Neural crest cell (in vitro differentiated cells): ENCODE data around the gene PCDHGB4. TPM values are rescaled to one million over a fixed set of nuclear protein-coding genes. Genes with fewer than 3 reads are reported as not detected.
A peak's percentile ranks its signal among the peaks of the same experiment; 100 is the strongest.
"Not testable (repeated sequence)": the region's sequence is repeated elsewhere in the genome, so short reads cannot be mapped to it uniquely, and the experiment has no call there.

Experiments used
- DNase-seq: peaks from one replicate; pipeline ENCODE4 v3.0.0; 2021; ENCODE audit warnings: low read depth, mixed read lengths, low spot score
- H3K27ac Mint-ChIP-seq: one replicate; pipeline ENCODE4 v1.8.0; 2021; ENCODE audit warnings: mild to moderate bottlenecking, mixed read lengths; ENCODE audit not compliant: unreplicated experiment
- H3K27me3 Mint-ChIP-seq: 2 replicates; pipeline ENCODE4 v1.8.0; 2021; ENCODE audit warnings: low read depth, mild to moderate bottlenecking, mixed read lengths
- H3K36me3 Mint-ChIP-seq: 2 replicates; pipeline ENCODE4 v1.8.0; 2021; ENCODE audit warnings: low read depth, mild to moderate bottlenecking, mixed read lengths
- H3K4me1 Mint-ChIP-seq: 2 replicates; pipeline ENCODE4 v1.8.0; 2021; ENCODE audit warnings: mixed read lengths
- H3K4me3 Mint-ChIP-seq: one replicate; pipeline ENCODE4 v1.8.0; 2021; ENCODE audit warnings: mild to moderate bottlenecking, mixed read lengths
- H3K9me3 Mint-ChIP-seq: 2 replicates; pipeline ENCODE4 v1.8.0; 2021; ENCODE audit warnings: mixed read lengths
- total RNA-seq: library from RNA; stranded (reverse); gene quantifications from 2 replicates; pipeline ENCODE4 v1.2.1, GENCODE V29; 2021
- TF ChIP-seq, protein P1 (sequence below): fragments of 200-600 bp; sonication (generic); conservative IDR thresholded peaks from 2 replicates; pipeline ENCODE4 v1.5.0; 2021; ENCODE audit warnings: antibody characterized with exemption, mild to moderate bottlenecking

PCDHGB4 gene
- total RNA-seq, 1 donor from 2014 or later, result 4.2 TPM

DNA sequence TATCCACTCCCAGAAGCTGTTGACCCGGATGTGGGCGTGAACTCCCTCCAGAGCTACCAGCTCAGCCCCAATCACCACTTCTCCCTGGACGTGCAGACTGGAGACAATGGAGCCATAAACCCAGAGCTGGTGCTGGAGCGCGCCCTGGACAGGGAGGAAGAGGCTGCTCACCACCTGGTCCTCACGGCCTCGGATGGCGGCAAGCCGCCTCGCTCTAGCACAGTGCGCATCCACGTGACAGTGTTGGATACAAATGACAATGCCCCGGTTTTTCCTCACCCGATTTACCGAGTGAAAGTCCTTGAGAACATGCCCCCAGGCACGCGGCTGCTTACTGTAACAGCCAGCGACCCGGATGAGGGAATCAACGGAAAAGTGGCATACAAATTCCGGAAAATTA, 5.8 kb downstream of the PCDHGB4 start:
- Mint-ChIP-seq H3K36me3 (peaks cover 43% of the 10 kb centered on the region), H3K27ac (no peak overlapping the region), H3K9me3 (peaks cover 24% of the 10 kb centered on the region)

DNA sequence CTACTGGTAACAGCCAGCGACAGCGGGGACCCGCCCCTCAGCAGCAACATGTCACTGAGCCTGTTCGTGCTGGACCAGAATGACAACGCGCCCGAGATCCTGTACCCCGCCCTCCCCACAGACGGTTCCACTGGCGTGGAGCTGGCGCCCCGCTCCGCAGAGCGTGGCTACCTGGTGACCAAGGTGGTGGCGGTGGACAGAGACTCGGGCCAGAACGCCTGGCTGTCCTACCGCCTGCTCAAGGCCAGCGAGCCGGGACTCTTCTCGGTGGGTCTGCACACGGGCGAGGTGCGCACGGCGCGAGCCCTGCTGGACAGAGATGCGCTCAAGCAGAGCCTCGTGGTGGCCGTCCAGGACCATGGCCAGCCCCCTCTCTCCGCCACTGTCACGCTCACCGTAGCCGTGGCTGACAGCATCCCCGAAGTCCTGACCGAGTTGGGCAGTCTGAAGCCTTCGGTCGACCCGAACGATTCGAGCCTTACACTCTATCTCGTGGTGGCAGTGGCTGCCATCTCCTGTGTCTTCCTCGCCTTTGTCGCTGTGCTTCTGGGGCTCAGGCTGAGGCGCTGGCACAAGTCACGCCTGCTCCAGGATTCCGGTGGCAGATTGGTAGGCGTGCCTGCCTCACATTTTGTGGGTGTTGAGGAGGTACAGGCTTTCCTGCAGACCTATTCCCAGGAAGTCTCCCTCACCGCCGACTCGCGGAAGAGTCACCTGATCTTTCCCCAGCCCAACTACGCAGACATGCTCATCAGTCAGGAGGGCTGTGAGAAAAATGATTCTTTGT, 7.1 kb downstream of the PCDHGB4 start:
- H3K27me3 Mint-ChIP-seq, DNase-seq, H3K4me3 Mint-ChIP-seq, H3K4me1 Mint-ChIP-seq, H3K27ac Mint-ChIP-seq: not testable (repeated sequence)
- H3K36me3 Mint-ChIP-seq, result peaks cover 43% of the 10 kb centered on the region
- peaks cover 26% of the 10 kb centered on the region for H3K9me3 Mint-ChIP-seq

More for the DNA sequence above, 5.8 kb downstream of the PCDHGB4 start:
- no peak for DNase-seq
- TF ChIP-seq, protein P1, sequence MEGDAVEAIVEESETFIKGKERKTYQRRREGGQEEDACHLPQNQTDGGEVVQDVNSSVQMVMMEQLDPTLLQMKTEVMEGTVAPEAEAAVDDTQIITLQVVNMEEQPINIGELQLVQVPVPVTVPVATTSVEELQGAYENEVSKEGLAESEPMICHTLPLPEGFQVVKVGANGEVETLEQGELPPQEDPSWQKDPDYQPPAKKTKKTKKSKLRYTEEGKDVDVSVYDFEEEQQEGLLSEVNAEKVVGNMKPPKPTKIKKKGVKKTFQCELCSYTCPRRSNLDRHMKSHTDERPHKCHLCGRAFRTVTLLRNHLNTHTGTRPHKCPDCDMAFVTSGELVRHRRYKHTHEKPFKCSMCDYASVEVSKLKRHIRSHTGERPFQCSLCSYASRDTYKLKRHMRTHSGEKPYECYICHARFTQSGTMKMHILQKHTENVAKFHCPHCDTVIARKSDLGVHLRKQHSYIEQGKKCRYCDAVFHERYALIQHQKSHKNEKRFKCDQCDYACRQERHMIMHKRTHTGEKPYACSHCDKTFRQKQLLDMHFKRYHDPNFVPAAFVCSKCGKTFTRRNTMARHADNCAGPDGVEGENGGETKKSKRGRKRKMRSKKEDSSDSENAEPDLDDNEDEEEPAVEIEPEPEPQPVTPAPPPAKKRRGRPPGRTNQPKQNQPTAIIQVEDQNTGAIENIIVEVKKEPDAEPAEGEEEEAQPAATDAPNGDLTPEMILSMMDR, result no peak
- H3K27me3 Mint-ChIP-seq, result no peaks in the 10 kb centered on the region
- no peaks in the 10 kb centered on the region for H3K4me1 Mint-ChIP-seq
- H3K4me3 Mint-ChIP-seq, result no peak overlapping the region

DNA sequence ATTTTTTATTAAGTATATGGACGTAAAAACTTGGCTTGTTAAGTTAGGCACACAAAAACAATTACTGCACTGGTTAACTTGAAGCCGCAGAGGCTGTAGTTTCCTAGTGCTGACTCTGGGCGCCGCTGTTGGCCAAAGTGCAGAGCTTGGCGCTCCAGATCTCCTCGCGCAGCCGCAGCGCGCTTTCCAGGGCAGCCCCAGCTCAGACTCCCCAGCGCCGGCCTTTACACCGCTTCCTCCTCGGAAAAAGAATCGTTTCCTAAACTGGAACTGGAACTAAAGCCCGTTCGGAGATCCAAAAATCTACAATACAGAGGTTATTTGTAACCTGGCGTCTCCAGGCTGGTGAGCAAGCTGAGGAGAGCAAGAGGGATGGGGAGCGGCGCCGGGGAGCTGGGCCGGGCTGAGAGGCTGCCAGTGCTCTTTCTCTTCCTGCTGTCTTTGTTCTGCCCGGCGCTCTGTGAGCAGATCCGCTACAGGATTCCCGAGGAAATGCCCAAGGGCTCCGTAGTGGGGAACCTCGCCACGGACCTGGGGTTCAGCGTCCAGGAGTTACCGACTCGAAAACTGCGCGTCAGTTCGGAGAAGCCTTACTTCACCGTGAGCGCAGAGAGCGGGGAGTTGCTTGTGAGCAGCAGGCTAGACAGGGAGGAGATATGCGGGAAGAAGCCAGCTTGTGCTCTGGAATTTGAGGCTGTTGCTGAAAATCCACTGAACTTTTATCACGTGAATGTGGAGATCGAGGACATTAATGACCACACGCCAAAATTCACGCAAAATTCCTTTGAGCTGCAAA, 10.5 kb downstream of the PCDHGB4 start, which contains the start of gene PCDHGB5:
Gene PCDHGB5 (plus strand): TSS at position 192 of the 796 bp plus-strand sequence. CDS start 181 bp downstream, at position 373.
- H3K4me3 Mint-ChIP-seq, DNase-seq, H3K27ac Mint-ChIP-seq, H3K27me3 Mint-ChIP-seq, H3K4me1 Mint-ChIP-seq: not testable (repeated sequence)
- Mint-ChIP-seq H3K36me3 (peaks cover 33% of the 10 kb centered on the region), H3K9me3 (peaks cover 22% of the 10 kb centered on the region)

DNA sequence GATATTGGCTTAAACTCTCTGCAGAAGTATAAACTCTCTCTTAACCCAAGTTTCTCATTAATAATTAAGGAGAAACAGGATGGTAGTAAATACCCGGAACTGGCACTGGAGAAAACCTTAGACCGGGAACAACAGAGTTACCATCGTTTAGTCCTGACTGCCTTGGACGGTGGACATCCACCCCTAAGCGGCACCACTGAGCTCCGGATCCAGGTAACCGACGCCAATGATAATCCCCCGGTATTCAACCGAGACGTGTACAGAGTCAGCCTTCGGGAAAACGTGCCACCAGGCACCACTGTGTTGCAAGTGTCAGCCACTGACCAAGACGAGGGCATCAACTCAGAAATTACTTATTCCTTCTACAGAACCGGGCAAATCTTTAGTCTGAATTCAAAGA, 11.1 kb downstream of the PCDHGB4 start:
- no peak overlapping the region for H3K27ac Mint-ChIP-seq
- no peak overlapping the region for H3K4me3 Mint-ChIP-seq
- H3K9me3 Mint-ChIP-seq, result peaks cover 20% of the 10 kb centered on the region
- DNase-seq, result no peak
- H3K4me1 Mint-ChIP-seq, result no peaks in the 10 kb centered on the region
- H3K27me3 Mint-ChIP-seq, result no peaks in the 10 kb centered on the region
- peaks cover 31% of the 10 kb centered on the region for H3K36me3 Mint-ChIP-seq
- TF ChIP-seq, protein P1, result no peak

DNA sequence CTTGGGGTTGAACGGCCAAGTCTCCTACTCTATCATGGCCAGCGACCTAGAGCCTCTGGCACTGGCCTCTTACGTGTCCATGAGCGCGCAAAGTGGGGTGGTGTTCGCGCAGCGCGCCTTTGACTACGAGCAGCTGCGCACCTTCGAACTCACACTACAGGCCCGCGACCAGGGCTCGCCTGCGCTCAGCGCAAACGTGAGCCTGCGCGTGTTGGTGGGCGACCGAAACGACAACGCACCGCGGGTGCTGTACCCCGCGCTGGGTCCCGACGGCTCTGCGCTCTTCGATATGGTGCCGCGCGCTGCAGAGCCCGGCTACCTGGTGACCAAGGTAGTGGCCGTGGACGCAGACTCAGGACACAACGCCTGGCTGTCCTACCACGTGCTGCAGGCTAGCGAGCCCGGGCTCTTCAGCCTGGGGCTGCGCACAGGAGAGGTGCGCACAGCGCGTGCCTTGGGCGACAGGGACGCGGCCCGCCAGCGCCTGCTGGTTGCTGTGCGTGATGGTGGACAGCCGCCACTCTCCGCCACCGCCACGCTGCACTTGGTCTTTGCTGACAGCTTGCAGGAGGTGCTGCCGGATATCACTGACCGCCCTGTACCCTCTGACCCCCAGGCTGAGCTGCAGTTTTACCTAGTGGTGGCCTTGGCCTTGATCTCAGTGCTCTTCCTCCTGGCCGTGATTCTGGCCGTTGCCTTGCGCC, 12.2 kb downstream of the PCDHGB4 start:
- Mint-ChIP-seq H3K27ac (no peak overlapping the region), H3K4me1 (no peaks in the 10 kb centered on the region), H3K4me3 (peak overlapping the region; percentile 8), H3K27me3 (no peaks in the 10 kb centered on the region), H3K36me3 (peaks cover 28% of the 10 kb centered on the region), H3K9me3 (peaks cover 25% of the 10 kb centered on the region)
- TF ChIP-seq, protein P1, result no peak
- DNase-seq, result no peak

DNA sequence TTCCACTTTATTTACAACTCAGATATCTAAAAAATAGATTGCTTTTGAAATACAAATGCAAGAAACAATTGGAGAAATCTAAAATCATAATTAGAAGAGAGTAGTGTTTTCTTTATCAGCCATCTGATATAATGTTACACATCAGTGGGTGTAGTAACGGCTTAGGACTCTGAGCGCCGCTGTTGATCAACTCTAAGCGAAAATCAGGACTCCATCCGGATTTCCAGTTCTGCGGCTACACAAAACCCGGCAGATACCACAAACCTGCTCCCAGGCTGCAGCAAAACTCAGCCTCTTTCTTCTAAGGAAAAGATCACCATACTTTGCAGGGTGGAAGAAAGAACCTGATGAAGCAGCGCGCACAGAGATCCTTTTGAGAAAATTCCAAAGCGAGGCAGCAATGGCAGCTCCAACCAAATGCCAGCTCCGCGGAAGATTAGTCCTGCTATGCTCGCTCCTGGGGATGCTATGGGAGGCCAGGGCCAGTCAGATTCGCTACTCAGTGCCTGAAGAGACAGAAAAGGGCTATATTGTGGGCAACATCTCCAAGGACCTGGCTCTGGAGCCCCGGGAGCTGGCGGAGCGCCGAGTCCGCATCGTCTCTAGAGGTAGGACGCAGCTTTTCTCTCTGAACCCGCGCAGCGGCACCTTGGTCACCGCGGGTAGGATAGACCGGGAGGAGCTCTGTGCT, 15.2 kb downstream of the PCDHGB4 start, which contains the start of gene PCDHGA9:
Gene PCDHGA9 (plus strand): TSS at position 226 of the 691 bp plus-strand sequence. CDS start 175 bp downstream, at position 401.
- no peak for DNase-seq
- TF ChIP-seq, protein P1, result no peak
- peaks cover 29% of the 10 kb centered on the region for H3K9me3 Mint-ChIP-seq
- H3K27ac Mint-ChIP-seq, result no peak within 1 kb of the TSS
- H3K4me1 Mint-ChIP-seq, result peaks cover 5% of the 10 kb centered on the region
- no peaks in the 10 kb centered on the region for H3K27me3 Mint-ChIP-seq
- no peak within 1 kb of the TSS for H3K4me3 Mint-ChIP-seq
- peaks cover 29% of the 10 kb centered on the region for H3K36me3 Mint-ChIP-seq
